HG02678 (cell line): Measurements from ENCODE around the gene LIPC.
"Not testable (repeated sequence)": the region's sequence is repeated elsewhere in the genome, so short reads cannot be mapped to it uniquely, and the experiment has no call there.

ENCODE experiments used
- ATAC-seq: cut with Tn5 transposase; IDR thresholded peaks from one replicate; pipeline ENCODE4 v1.9.1; 2021; ENCODE audit warnings: mild to moderate bottlenecking, moderate library complexity; ENCODE audit not compliant: unreplicated experiment

The LIPC gene

GRCh38 chr15:58574631-58575030, 142.8 kb downstream of the LIPC start:
- no peak for ATAC-seq

GRCh38 chr15:58575045-58575786, 143.4 kb downstream of the LIPC start:
- no peak for ATAC-seq

GRCh38 chr15:58576657-58577056, 144.9 kb downstream of the LIPC start:
- ATAC-seq = no peak

GRCh38 chr15:58582160-58582559, 150.4 kb downstream of the LIPC start:
- no peak for ATAC-seq

DNA sequence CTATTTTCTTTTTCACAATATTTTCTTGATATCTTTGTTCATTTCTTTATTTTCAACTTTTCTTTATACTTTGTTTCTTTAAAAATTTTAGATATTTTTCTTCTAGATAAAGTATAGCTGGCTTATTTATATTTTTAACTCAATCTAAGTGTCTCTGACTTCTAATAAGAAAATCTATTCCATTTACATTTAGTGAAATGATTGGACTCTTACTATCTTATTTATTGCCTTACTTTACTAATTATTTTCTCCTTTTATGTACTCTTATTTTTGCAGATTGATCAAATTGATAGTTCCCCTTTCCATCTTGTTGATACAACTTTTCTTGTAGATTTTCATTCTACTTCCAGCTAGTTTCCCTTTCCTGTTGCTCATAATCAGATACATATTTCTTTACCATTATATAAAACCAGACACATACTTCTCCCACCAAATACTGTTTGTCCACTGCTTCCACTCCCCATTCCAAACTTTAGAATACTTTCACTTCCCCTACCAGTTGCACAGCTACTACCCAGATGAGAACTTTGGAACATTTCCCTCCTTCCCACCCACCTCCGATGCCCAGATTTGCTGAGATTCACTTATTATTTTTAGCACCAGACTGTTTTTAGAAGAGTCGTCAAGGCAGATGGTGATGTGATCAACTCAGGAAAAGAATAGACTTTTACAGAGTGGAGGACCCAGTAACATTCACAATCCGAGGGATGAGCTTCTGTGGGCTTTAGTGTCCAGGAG, 151.5 kb downstream of the LIPC start:
- ATAC-seq = no peak

- no peak for ATAC-seq
These were observed 153.1 kb downstream of the LIPC start for GRCh38 chr15:58584789-58585461.

DNA sequence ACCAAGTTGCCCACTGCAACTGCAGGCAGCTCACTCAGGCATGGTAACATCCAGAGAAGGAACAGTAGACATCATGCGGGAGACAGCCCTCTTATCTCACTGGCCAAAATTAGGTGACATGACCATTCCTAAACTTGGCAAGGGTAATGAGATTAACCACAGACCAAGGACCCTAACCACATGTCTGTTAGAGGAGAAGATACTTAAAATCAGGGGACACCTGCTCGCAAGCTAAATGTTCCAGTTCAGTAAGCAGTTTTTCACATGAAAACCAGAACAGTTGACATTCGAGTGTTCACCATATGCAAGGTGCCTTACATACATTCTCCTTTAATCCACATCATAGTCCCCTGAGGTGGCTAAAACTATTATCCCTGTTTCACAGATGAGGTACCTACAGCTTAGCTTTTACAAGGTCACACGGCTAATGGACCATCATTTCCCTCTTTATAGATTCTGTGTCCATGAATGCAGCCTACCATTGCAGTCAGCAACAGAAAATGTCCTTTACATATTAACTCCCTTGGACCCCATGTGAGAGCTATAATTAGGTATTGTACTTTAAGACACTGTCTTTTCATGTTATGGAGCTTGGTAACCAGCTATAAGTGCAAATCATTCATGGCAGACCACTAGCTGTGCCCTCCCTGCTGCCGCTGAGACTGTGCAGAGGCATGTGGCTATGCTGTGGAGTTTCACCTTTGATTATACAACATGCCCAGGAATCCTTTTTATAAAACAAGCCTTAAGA, 154.1 kb downstream of the LIPC start:
- ATAC-seq = peak; percentile 64

- no peak for ATAC-seq
These were observed 155.7 kb downstream of the LIPC start for GRCh38 chr15:58587486-58587885.

DNA sequence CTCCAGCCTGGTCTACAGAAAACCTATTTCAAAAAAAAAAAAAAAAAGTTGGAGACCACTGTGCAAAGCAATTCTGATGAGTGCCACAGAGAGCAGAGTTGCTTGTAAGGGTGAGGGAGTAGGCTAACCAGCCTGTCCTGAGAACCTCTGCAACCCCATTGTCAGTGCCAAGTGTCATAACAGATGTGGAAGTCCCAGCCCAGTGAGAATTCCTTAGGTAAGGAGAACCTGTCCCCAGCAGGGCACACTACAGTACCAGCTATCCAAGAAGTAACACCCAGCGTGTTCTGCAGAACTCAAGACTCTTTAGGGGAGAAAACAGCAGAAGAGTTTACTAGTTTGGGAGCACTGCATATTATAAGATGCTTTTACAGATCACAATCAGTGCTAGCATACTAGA, 156.3 kb downstream of the LIPC start:
- ATAC-seq = no peak

DNA sequence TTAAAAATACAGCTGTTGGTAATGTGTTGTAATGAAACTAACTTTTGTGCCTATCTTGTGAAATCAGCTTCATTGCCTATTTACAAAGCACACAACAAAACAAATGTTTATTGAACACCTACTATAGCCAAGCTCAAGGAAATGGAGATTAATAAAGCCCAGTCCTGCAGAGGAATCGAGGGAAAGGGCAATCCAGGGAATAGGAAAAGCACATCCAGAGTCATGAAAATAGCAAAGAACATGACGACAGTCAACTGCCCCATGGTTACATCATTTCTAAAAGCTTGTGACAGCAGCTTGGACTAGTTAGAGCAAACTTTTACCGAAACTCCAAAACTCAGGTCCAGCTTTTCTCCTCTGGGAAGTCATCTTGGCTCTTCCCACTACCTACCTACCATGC, 157.3 kb downstream of the LIPC start:
- ATAC-seq = no peak

DNA sequence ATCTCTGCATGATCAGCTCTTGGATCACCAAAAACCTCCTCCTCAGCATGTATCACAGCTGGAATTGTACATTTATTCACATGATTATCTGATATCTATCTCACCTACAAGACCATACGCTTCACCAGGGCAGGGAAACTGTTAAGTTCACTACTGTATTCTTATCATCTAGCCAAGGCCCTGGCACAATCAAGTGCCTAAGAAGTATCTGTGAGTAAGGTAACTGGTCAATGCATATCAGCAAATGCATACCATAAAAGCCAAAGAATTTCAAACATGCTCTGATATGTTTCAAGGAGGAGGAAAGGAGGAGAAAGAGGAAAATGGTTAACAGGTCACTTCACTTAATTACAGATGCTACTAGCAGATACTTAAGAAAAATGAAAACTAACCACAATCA, 158.4 kb downstream of the LIPC start:
- ATAC-seq = no peak

DNA sequence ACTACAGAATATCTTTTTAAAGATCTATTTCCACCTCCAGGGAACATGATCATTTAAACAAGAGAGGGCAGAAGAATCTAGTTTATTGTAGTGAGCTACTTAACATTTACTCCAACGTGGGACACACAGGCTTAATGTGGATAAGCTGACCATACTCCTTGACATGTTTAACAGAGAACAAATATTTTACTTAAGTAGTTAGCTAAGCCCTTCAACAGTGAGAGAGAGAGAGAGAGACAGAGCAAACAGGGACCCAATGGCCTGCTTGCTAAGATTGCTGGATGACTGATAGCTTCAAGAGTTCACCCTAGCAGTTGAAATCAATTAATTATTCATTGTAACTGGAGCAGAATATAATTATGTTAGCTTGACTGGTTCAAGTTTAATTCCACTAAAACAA, 159.1 kb downstream of the LIPC start:
- no peak for ATAC-seq

GRCh38 chr15:58593870-58594269, 162.1 kb downstream of the LIPC start:
- no peak for ATAC-seq

GRCh38 chr15:58594898-58595297, 163.1 kb downstream of the LIPC start:
- ATAC-seq = no peak

GRCh38 chr15:58595516-58596263, 163.9 kb downstream of the LIPC start:
- no peak for ATAC-seq

DNA sequence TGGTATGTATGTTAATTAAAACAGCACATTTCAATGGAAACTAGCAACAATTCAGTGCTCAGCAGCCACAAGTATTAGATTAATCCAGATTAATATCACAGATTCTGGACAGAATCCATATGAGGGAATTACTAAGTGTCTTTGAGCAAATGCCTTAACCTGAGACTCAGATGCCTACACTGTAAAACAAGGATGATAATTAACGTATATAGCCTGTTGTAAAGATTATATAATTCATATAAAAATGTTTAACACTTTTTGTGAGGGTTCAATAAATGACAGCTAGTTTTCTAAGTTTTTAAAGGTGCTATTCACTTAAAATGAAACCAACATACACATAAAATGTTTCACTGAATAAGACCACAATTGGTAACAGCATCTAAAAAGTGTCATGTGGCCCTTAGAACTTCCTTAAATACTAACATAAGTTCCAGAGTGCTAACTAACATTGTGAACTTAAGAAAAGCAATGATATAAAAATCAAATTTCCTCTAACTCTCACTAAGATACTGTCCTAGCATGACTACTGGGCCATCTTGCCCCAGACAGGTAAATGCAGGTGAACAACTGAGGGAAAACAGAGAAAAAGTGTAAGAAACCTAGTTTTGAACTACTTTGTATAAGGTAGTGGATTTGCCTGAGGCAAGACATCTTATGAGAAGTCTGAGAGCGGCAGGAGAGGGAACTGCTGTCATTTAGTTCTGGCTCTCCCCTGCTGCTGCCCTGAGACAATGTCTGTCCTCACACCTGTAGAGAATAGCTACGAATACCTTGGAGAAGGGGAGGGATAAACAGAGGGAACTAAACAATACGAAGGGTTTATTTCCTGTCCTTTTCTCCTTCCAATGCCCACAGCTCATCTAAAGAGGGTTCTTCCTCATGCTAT, 166.4 kb downstream of the LIPC start:
- no peak for ATAC-seq

- no peak for ATAC-seq
These were observed 167.0 kb downstream of the LIPC start for GRCh38 chr15:58598829-58599210.

GRCh38 chr15:58602823-58603222, 171.0 kb downstream of the LIPC start:
- ATAC-seq = no peak

DNA sequence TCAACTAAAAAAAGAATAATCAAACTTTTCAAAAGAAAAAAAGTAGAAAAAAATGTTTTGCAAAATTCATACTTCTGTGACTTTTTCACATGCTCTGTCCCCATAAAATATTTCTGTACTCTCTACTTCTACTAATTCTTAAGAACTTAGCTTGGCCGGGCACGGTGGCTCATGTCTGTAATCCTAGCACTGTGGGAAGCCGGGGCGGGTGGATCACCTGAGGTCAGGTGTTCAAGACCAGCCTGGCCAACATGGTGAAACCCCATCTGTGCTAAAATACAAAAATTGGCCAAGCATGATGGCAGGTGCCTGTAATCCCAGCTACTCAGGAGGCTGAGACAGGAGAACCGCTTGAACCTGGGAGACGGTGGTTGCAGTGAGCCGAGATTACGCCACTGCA, 172.1 kb downstream of the LIPC start:
- ATAC-seq = not testable (repeated sequence)
